ENCODE results near the gene DCHS1.

DNA sequence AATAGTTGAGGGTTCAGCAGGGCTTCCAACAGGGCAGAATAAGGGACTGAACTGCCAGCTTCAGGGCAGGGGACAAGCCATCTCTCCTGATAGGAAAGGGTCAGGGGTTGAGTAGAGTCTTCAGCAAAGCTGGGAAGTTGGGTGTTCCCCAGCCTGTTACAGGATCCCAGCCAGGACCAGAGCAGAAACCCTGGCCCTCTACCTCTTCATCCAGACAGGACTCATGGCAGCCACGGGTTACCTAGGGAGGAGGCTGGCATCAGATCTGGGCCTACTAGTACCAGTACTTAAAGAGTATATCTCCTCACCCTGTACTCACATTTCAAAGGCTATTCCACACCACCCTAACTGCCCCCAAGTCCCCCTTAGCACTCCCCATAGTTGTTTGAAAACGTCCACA is 41.2 kb downstream of the DCHS1 start:
- TF ChIP-seq CTCF (IDR thresholded peaks at IDR 0.05 in 2 of 3, conservative IDR thresholded peaks at IDR 0.05 in 1 of 3; ENCODE audit: insufficient read depth in 2 of 3, low read depth in 1 of 3, low read length in 3 of 3) = no peak
- no peak for TF ChIP-seq NFRKB (IDR thresholded peaks at IDR 0.05; ENCODE audit: low read depth)
- TF ChIP-seq, protein P1, sequence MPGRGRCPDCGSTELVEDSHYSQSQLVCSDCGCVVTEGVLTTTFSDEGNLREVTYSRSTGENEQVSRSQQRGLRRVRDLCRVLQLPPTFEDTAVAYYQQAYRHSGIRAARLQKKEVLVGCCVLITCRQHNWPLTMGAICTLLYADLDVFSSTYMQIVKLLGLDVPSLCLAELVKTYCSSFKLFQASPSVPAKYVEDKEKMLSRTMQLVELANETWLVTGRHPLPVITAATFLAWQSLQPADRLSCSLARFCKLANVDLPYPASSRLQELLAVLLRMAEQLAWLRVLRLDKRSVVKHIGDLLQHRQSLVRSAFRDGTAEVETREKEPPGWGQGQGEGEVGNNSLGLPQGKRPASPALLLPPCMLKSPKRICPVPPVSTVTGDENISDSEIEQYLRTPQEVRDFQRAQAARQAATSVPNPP (IDR thresholded peaks at IDR 0.05; ENCODE audit: borderline replicate concordance, insufficient read depth, insufficient read length) = no peak
- no peak for TF ChIP-seq DNMT1 (IDR thresholded peaks at IDR 0.05)

Data from K562 (cell line).